H1 (cell line): ENCODE measurements around the gene SCYGR4. TPM values are rescaled to one million over a fixed set of nuclear protein-coding genes. Genes with fewer than 3 reads are reported as not detected.

Experiments
- CTCF ChIA-PET: fragments of 300-600 bp; sonication (Branson Sonifier 250); formaldehyde crosslinking; loops from one replicate; lab custom pipeline; 2021; ENCODE audit not compliant: partially characterized antibody; lab: Charles Lee
- POLR2A ChIA-PET: fragments of 300-600 bp; sonication (Branson Sonifier 250); formaldehyde crosslinking; loops from one replicate; lab custom pipeline; 2021; ENCODE audit warnings: inconsistent platforms; ENCODE audit not compliant: partially characterized antibody; lab: Charles Lee
- DNase-seq, 2 experiments: peaks; one replicate each; pipeline versions ENCODE4 v3.0.0 to v3.0.0-alpha.2; 2010 to 2022; ENCODE audit warnings: low spot score in 2 of 2, low read depth in 1 of 2, mixed read lengths in 1 of 2
- FAIRE-seq: peaks from 2 replicates; lab custom pipeline; 2011; peaks lifted over from hg19 to GRCh38; lab: Jason Lieb, UNC
- H2AFZ ChIP-seq: 2 replicates; pipeline ENCODE4 v1.8.1; 2012; ENCODE audit warnings: low read length, inconsistent platforms
- H2AK5ac ChIP-seq: 2 replicates; pipeline ENCODE4 v1.6.1; 2013; ENCODE audit warnings: low read depth, low read length
- H2BK120ac ChIP-seq: replicated peaks from 2 replicates; pipeline ENCODE3; 2013; ENCODE audit warnings: low read depth, low read length, inconsistent platforms
- H2BK12ac ChIP-seq: 2 replicates; pipeline ENCODE4 v1.6.1; 2013; ENCODE audit warnings: low read depth, low read length
- H2BK15ac ChIP-seq: 2 replicates; pipeline ENCODE4 v1.6.1; 2013; ENCODE audit warnings: low read length
- H2BK20ac ChIP-seq: 2 replicates; pipeline ENCODE4 v1.6.1; 2013; ENCODE audit warnings: low read length
- H2BK5ac ChIP-seq: 2 replicates; pipeline ENCODE4 v1.6.1; 2013; ENCODE audit warnings: low read depth, low read length
- H3K14ac ChIP-seq: 2 replicates; pipeline ENCODE4 v1.6.1; 2013; ENCODE audit warnings: inconsistent platforms; ENCODE audit not compliant: insufficient read length
- H3K18ac ChIP-seq: 2 replicates; pipeline ENCODE4 v1.6.1; 2013; ENCODE audit warnings: low read length; ENCODE audit errors: extremely low read depth
- H3K23ac ChIP-seq: 2 replicates; pipeline ENCODE4 v1.6.1; 2013; ENCODE audit warnings: inconsistent platforms; ENCODE audit not compliant: insufficient read length
- H3K23me2 ChIP-seq: 2 replicates; pipeline ENCODE4 v1.6.1; 2013; ENCODE audit warnings: low read depth, low read length
- H3K27ac ChIP-seq: 2 replicates; pipeline ENCODE4 v1.6.1; 2011; ENCODE audit warnings: low read depth, low read length, inconsistent platforms
- H3K27me3 ChIP-seq, 4 experiments: replicated peaks in 1 of 4; 1 replicate in 1 of 4; 2 replicates in 3 of 4; pipeline versions ENCODE4 v1.6.1 to v1.8.1; 2011 to 2013; ENCODE audit warnings: low read length in 3 of 4, mild to moderate bottlenecking in 3 of 4, inconsistent platforms in 2 of 4, mixed read lengths in 2 of 4, moderate library complexity in 1 of 4; ENCODE audit not compliant: control insufficient read depth in 3 of 4, insufficient read depth in 3 of 4; ENCODE audit errors: extremely low read depth in 1 of 4
- H3K36me3 ChIP-seq, 4 experiments: 2 replicates each; pipeline versions ENCODE4 v1.6.1 to v1.8.1; 2011 to 2013; ENCODE audit warnings: mild to moderate bottlenecking in 4 of 4, low read length in 3 of 4, moderate library complexity in 2 of 4, control low read depth in 1 of 4, inconsistent platforms in 1 of 4; ENCODE audit not compliant: insufficient read depth in 4 of 4, control insufficient read depth in 2 of 4
- H3K4ac ChIP-seq: replicated peaks from 2 replicates; pipeline ENCODE3; 2013; ENCODE audit warnings: low read length, low read depth, mixed read lengths, inconsistent platforms; ENCODE audit not compliant: insufficient read length
- H3K4me1 ChIP-seq, 4 experiments: replicated peaks in 1 of 4; 1 replicate in 1 of 4; 2 replicates in 3 of 4; pipeline versions ENCODE4 v1.6.1 to v1.8.1; 2011 to 2013; ENCODE audit warnings: low read length in 3 of 4, inconsistent platforms in 2 of 4, mixed read lengths in 1 of 4; ENCODE audit not compliant: insufficient read depth in 4 of 4, control insufficient read depth in 3 of 4
- H3K4me2 ChIP-seq, 2 experiments: 2 replicates each; pipeline versions ENCODE4 v1.6.1 to v1.8.1; 2011 to 2013; ENCODE audit warnings: low read depth in 2 of 2, low read length in 2 of 2, control low read depth in 1 of 2, inconsistent platforms in 1 of 2, mild to moderate bottlenecking in 1 of 2; ENCODE audit not compliant: insufficient read depth in 1 of 2
- H3K4me3 ChIP-seq, 4 experiments: fragments of 200-600, 300-600 bp in 1 of 4; sonication (generic), shearing (Covaris generic), sonication (Bioruptor Twin) in 1 of 4; 2 replicates each; pipeline versions ENCODE4 v1.5.1 to v1.8.1; 2011 to 2016; ENCODE audit warnings: low read length in 4 of 4, low read depth in 3 of 4, control low read depth in 2 of 4, inconsistent platforms in 2 of 4, mild to moderate bottlenecking in 2 of 4, mixed read lengths in 1 of 4, moderate library complexity in 1 of 4; ENCODE audit not compliant: insufficient read depth in 2 of 4; ENCODE audit errors: extremely low read depth in 1 of 4
- H3K56ac ChIP-seq: replicated peaks from 2 replicates; pipeline ENCODE3; 2013; ENCODE audit warnings: low read depth, mild to moderate bottlenecking, mixed read lengths, low read length, inconsistent platforms; ENCODE audit not compliant: insufficient read length
- H3K79me1 ChIP-seq: 2 replicates; pipeline ENCODE4 v1.6.1; 2013; ENCODE audit warnings: low read depth, low read length, control low read depth
- H3K79me2 ChIP-seq, 2 experiments: 2 replicates each; pipeline versions ENCODE4 v1.6.1 to v1.8.1; 2012 to 2013; ENCODE audit warnings: low read length in 2 of 2, mild to moderate bottlenecking in 2 of 2, inconsistent platforms in 1 of 2; ENCODE audit not compliant: insufficient read depth in 2 of 2, control insufficient read depth in 1 of 2
- H3K9ac ChIP-seq, 4 experiments: replicated peaks in 1 of 4; 1 replicate in 1 of 4; 2 replicates in 3 of 4; pipeline versions ENCODE4 v1.6.1 to v1.8.1; 2011 to 2013; ENCODE audit warnings: low read depth in 3 of 4, low read length in 3 of 4, control low read depth in 2 of 4, mild to moderate bottlenecking in 2 of 4, moderate library complexity in 2 of 4, inconsistent platforms in 1 of 4; ENCODE audit errors: extremely low read depth in 1 of 4
- H3K9me3 ChIP-seq, 2 experiments: 2 replicates each; pipeline versions ENCODE4 v1.6.1 to v1.8.1; 2012 to 2013; ENCODE audit warnings: mild to moderate bottlenecking in 2 of 2, moderate library complexity in 2 of 2, control low read depth in 1 of 2, inconsistent platforms in 1 of 2, low read depth in 1 of 2, low read length in 1 of 2, mixed read lengths in 1 of 2; ENCODE audit not compliant: insufficient read depth in 2 of 2
- H4K20me1 ChIP-seq, 2 experiments: replicated peaks in 1 of 2; 2 replicates each; pipeline versions ENCODE3 to v1.8.1; 2011 to 2013; ENCODE audit warnings: inconsistent platforms in 2 of 2, low read length in 2 of 2, mild to moderate bottlenecking in 1 of 2; ENCODE audit not compliant: insufficient read depth in 2 of 2, control insufficient read depth in 1 of 2
- H4K5ac ChIP-seq: 2 replicates; pipeline ENCODE4 v1.6.1; 2013; ENCODE audit warnings: low read length, low read depth, mixed read lengths, inconsistent platforms; ENCODE audit not compliant: insufficient read length
- H4K8ac ChIP-seq: 2 replicates; pipeline ENCODE4 v1.8.0; 2013; ENCODE audit warnings: mild to moderate bottlenecking, moderate library complexity, low read length, inconsistent platforms; ENCODE audit not compliant: insufficient read depth; ENCODE audit errors: extremely low read depth
- H4K91ac ChIP-seq: replicated peaks from 2 replicates; pipeline ENCODE3; 2013; ENCODE audit warnings: low read length, mixed read lengths, inconsistent platforms; ENCODE audit not compliant: insufficient read length
- ATF2 ChIP-seq: IDR thresholded peaks from 2 replicates; pipeline ENCODE4 v1.6.1; 2012; ENCODE audit warnings: low read length, inconsistent platforms
- CBX8 ChIP-seq: fragments of 300-800, 300-1000 bp; sonication (generic); IDR thresholded peaks from 2 replicates; pipeline ENCODE4 v1.7.1; 2016; ENCODE audit warnings: low read depth, low read length, borderline replicate concordance
- CHD1 ChIP-seq: IDR thresholded peaks from 2 replicates; pipeline ENCODE4 v1.6.1; 2012; ENCODE audit warnings: low read depth, low read length, improper control_type of control experiment
- CHD2 ChIP-seq: IDR thresholded peaks from 2 replicates; pipeline ENCODE4 v1.6.1; 2012; ENCODE audit warnings: low read length, improper control_type of control experiment
- GTF2F1 ChIP-seq: IDR thresholded peaks from 2 replicates; pipeline ENCODE4 v1.6.1; 2012; ENCODE audit warnings: low read depth, low read length, improper control_type of control experiment, borderline replicate concordance
- JUN ChIP-seq: IDR thresholded peaks from 2 replicates; pipeline ENCODE4 v1.6.1; 2011; ENCODE audit warnings: low read depth, mild to moderate bottlenecking, improper control_type of control experiment, low read length
- KDM1A ChIP-seq: fragments of 200-600, 300-600 bp; sonication (generic); IDR thresholded peaks from 2 replicates; pipeline ENCODE4 v1.7.1; 2016; ENCODE audit warnings: mild to moderate bottlenecking, low read length, borderline replicate concordance
- MAX ChIP-seq: IDR thresholded peaks from 2 replicates; pipeline ENCODE4 v1.6.1; 2012; ENCODE audit warnings: inconsistent platforms
- POU5F1 ChIP-seq: IDR thresholded peaks from 2 replicates; pipeline ENCODE4 v1.6.1; 2011; ENCODE audit warnings: low read depth, mild to moderate bottlenecking, low read length, moderate library complexity
- RBBP5 ChIP-seq: IDR thresholded peaks from 2 replicates; pipeline ENCODE4 v1.7.1; 2012; ENCODE audit warnings: low read depth, mild to moderate bottlenecking, inconsistent platforms, low read length, moderate library complexity, borderline replicate concordance
- SIN3A ChIP-seq, 2 experiments: IDR thresholded peaks in 1 of 2; conservative IDR thresholded peaks in 1 of 2; 2 replicates each; pipeline ENCODE4 v1.6.1; 2011 to 2012; ENCODE audit warnings: low read length in 2 of 2, improper control_type of control experiment in 1 of 2, low read depth in 1 of 2, mild to moderate bottlenecking in 1 of 2
- SUZ12 ChIP-seq: fragments of 200-600 bp; sonication (generic); IDR thresholded peaks from 2 replicates; pipeline ENCODE4 v1.6.1; 2012; ENCODE audit warnings: mild to moderate bottlenecking, inconsistent platforms, low read length, moderate library complexity, mixed read lengths
- TEAD4 ChIP-seq: IDR thresholded peaks from 2 replicates; pipeline ENCODE4 v1.6.1; 2012; ENCODE audit warnings: low read depth, low read length, inconsistent platforms, mixed read lengths
- WGBS, 2 experiments: shearing (Covaris generic) in 1 of 2; methylation state at CpG; one replicate each; pipeline versions ENCODE4 v1.1.6 to v1.1.7; 2013 to 2015; ENCODE audit warnings: low lambda C conversion rate in 2 of 2, mixed read lengths in 2 of 2, inconsistent platforms in 1 of 2, low coverage in 1 of 2, missing lambda C conversion rate in 1 of 2; ENCODE audit not compliant: insufficient replicate concordance in 2 of 2, insufficient coverage in 1 of 2, insufficient read length in 1 of 2; ENCODE audit errors: extremely low coverage in 1 of 2, missing lambda C conversion rate in 1 of 2; 5-methylcytosine and 5-hydroxymethylcytosine counted together
- polyA plus RNA-seq, 7 experiments: library from polyadenylated mRNA; depleted of rRNA in 3 of 7; stranded (reverse) in 5 of 7; unstranded in 2 of 7; fragments of >200 nt in 5 of 7; fragments of 200-250 nt in 2 of 7; gene quantifications; 1 replicate in 5 of 7; 2 replicates in 1 of 7; 4 replicates in 1 of 7; pipeline versions ENCODE4 v1.2.1 to v1.2.3, GENCODE V29; 2011 to 2013; ENCODE audit warnings: missing spikeins in 2 of 7, mixed read lengths in 2 of 7
- total RNA-seq: library from RNA; stranded (reverse); fragmentation: NEBNext Ultra II Directional; extraction: Animal tissue kit (Norgen Biotek cat#: 25700); gene quantifications from 2 replicates; pipeline ENCODE4 v1.2.1, GENCODE V29; 2021

The SCYGR4 gene
- total and polyA plus RNA-seq, 2 of the 8 experiments (the other 6 are each of a cell fraction or from before 2014, with no cell fraction given) = not detected

GRCh38 chr2:227632827-227633226, 15.5 kb downstream of the SCYGR4 start:
- Histone ChIP-seq H3K79me2 (no peaks in the 10 kb centered on the region), H3K9me3 (no peaks in the 10 kb centered on the region), H3K14ac (no peak overlapping the region)

More at GRCh38 chr2:227632827-227633226, 15.5 kb downstream of the SCYGR4 start:
- Histone ChIP-seq H3K36me3 (no peaks in the 10 kb centered on the region), H3K27ac (no peak overlapping the region), H3K18ac (no peak overlapping the region), H2BK12ac (no peak overlapping the region), H3K56ac (no peak overlapping the region), H4K8ac (no peak overlapping the region), H3K4me1 (no peaks in the 10 kb centered on the region), H2AK5ac (no peak overlapping the region), H3K4me2 (no peak overlapping the region), H2BK15ac (no peak overlapping the region), H4K91ac (no peak overlapping the region), H3K23ac (no peak overlapping the region), H3K79me1 (no peaks in the 10 kb centered on the region), H3K9ac (no peak overlapping the region), H4K5ac (no peak overlapping the region), H3K4ac (no peak overlapping the region), H2AFZ (no peak overlapping the region), H3K23me2 (no peaks in the 10 kb centered on the region), H2BK5ac (no peak overlapping the region), H3K27me3 (no peaks in the 10 kb centered on the region), H2BK20ac (no peak overlapping the region), H3K4me3 (no peak overlapping the region), H2BK120ac (no peak overlapping the region), H4K20me1 (no peaks in the 10 kb centered on the region)
- TF ChIP-seq CHD2 = no peak
- no peak for TF ChIP-seq SUZ12
- no peak for TF ChIP-seq CBX8
- TF ChIP-seq ATF2 = no peak
- TF ChIP-seq TEAD4 = no peak
- no peak for TF ChIP-seq JUN
- TF ChIP-seq KDM1A = no peak
- no peak for TF ChIP-seq SIN3A (conservative IDR thresholded peaks at IDR 0.05 in 1 of 2, IDR thresholded peaks at IDR 0.05 in 1 of 2; ENCODE audit: low read depth in 1 of 2, low read length in 2 of 2)
- TF ChIP-seq MAX = no peak
- TF ChIP-seq RBBP5 = no peak
- TF ChIP-seq POU5F1 = no peak
- no peak for TF ChIP-seq GTF2F1
- no peak for TF ChIP-seq CHD1
- POLR2A ChIA-PET = no interaction called here
- FAIRE-seq = no peak
- CTCF ChIA-PET = interaction anchor here (0.5 to 1.7 kb wide), 4 partner anchors 19 to 1973 kb away, joined by 3 to 4 read pairs (median 3); no protein-coding TSS in a partner anchor
- no peak for DNase-seq
- 92% methylated on average over 6 of the region's 6 CpGs; no CpG with 5 or more reads in 1 of the 2 experiments for WGBS, 2 experiments
